Hepatic stellate cell (primary cell): ENCODE measurements around the gene ZMAT1.
"Not testable (repeated sequence)": the region's sequence is repeated elsewhere in the genome, so short reads cannot be mapped to it uniquely, and the experiment has no call there.

Experiments
- DNase-seq: peaks from one replicate; pipeline ENCODE4 v3.0.0; 2011; ENCODE audit warnings: low spot score

Gene ZMAT1

GRCh38 chrX:101931488-101932248 lies at the start of gene ZMAT1:
Gene ZMAT1 (minus strand): TSS chrX:101932027. CDS start chrX:101932008, 19 bp downstream.
- peak; percentile 76 for DNase-seq

GRCh38 chrX:101977106-101977505 lies 45.3 kb upstream of the ZMAT1 start:
- DNase-seq = peak; percentile 5

- no peak for DNase-seq
Observed at GRCh38 chrX:101973066-101973465, 41.2 kb upstream of the ZMAT1 start.

DNA sequence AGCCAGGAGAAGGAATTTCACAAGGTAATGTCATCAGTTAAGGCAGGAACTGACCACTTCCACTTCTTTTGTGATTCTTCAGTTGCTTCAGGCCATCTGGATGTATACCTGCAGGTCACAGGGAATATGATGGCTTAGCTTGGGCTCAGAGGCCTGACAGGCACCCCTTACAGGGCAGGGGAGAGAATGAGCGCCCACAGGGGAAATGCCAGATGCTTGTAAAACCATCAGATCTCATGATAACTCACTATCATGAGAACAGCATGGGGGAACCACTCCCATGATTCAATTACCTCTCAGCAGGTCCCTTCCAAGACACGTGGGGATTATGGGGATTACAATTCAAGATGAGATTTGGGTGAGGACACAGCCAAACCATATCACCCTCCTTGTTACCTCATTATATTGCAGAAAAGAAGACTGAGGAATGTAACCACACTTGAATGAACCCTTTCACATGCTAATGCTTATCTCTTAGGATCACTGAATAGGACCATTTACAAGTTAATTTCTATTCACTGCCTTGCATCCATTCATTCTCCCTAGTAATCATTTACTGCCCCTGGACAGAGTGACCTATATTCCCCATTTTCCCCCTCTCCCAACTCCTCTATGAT lies 33.2 kb upstream of the ZMAT1 start:
- not testable (repeated sequence) for DNase-seq

DNA sequence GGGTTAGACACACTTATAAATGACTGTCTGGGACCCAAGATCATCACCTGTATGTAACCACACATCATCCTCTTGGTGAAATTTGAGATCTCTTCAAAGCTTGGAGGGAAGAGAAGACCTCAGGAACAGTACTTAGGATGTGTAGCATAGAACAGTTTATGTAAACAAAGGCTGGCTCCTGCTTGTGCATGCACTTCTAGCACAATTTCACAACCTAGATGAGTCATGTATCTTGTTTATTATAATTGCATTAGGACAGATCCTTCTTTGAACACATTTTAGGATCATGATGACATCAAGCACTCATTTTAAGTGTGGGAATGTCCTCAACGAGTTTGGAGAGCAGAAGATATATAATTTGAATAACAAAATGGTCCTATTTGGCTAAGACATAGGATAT lies 26.3 kb upstream of the ZMAT1 start:
- DNase-seq = no peak

DNA sequence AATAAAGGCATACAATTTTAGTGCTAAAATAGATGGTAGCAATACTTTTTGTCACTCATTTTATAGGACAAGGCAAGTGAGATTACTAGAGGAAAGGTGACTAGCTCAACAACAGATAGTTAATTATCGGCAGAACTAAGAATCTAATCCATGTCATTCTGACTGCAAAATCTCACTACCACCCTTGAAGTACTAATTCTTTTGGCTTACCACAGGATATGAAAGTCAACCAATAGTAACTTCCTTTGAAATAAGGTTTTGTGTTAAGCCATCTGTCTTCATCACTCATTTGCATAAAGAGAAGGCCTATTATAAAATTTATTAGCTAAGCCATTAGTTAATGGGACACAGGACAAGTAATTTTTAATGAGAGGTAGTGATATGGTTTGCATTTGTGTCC lies 25.3 kb upstream of the ZMAT1 start:
- no peak for DNase-seq

DNA sequence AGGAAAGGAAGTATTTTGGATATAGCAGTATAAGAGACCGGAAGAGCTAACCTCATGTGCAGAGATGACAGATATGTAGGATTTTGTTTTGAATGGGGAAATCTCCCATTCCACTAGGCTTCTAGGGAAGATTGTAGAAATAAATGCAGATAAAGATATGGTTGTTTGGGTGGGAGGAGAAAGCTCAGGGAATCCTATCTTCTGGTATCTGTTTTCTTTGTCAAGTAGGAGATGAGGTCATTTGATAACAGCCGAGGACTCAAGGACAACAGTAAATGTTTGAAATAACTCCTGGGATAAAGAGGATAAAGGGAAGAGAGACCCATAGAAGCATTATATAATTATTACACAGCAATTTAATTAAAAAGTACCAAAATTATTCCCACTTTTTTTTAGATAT lies 24.7 kb upstream of the ZMAT1 start:
- DNase-seq = no peak

DNA sequence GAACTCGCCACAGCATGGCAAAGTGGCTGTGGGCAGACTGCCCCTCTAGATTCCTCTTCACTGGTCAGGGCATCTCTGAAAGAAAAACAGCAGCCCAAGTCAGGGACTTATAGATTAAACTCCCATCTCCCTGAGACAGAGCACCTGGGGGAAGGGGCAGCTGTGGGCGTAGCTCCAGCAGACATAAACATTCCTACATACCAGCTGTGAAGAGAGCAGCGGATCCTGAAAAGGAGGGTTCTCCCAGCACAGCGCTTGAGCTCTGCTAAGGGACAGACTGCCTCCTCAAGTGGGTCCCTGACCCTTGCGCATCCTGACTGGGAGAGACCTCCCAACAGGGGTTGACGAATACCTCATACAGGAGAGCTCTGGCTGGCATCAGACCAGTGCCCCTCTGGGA lies 18.8 kb upstream of the ZMAT1 start:
- DNase-seq = no peak

DNA sequence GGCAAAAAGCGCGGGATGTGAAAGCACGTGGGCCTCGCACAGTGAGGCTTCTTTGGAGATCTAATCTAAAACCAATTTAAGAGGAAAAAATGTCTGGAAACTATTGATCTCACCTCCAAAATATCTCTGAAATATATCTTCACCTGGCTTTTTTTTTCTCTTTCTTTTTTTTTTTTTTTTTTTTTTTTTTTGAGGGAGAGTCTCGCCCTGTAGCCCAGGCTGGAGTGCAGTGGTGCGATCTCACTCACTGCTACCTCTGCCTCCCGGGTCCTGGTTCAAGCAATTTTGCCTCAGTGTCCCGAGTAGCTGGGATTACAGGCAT lies 383 bp upstream of the ZMAT1 start:
- DNase-seq = no peak

DNA sequence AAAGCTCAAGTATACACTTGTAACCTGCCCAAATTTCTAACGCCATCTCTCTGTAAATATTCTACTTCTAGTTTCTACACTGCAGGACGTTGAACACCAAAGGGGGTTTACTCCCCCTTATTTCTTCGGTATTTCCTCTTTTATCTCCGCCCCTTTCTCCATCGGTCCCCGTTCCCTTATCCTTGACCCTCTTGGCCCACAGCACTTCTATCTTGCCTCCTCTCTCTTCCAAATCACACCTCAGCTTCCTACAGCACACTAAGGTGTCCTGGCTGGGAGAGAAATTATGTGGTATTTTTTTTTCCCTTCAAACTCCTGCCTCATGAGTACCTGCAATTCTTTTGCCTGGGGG lies 715 bp downstream of the ZMAT1 start:
- no peak for DNase-seq

DNA sequence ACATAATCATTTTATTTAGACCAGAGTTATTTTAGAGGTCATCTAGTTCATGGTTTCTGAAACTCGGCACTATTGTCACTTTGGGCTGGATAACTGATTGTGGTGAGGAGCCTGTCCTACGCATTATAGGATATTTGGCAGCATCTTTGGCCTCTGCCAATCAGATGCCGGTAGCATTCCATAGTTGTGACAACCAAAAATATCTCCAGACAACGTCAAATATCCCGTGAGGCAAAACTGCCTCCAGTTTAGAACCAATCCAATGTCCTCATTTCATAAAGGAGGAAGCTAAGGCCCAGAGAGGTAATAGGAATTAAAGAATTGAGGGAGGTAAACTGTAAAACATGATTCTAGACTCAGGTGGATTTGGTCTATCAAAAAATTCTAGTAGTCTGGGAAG lies 6.1 kb downstream of the ZMAT1 start:
- DNase-seq = no peak

GRCh38 chrX:101918751-101919150 lies 13.1 kb downstream of the ZMAT1 start:
- no peak for DNase-seq

DNA sequence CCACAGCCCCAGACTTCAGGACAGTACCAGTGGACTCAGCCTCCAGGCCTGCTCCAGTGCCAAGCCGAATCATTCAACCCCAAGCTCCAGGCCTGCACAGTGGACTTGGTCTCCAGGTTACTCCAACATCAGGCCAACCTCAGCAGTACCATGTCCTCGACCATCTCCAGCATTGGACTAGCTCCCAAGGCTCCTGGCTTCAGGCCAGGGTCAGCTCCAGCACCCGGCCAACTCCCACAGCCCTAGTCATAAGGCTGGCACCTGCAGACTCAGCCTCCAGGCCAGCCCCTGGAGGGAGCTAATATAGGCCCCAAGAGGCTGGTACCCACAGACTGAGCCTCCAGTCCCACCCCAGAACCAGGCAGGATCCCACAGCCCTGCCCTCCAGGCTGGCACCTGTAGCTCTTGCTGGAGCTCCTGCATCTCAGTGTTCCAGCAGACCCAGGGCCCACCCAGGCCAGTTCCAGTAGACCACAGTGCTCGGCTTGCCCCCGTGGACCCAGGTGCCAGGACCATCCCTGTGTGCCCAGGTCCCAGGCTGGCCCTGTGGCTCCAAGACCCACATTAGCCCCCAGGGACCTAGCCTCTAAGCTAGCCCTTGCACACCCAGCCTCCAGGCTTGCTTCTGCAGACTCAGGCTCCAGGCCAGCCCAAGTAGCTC lies 25.6 kb downstream of the ZMAT1 start:
- DNase-seq = no peak

- no peak for DNase-seq
Observed at GRCh38 chrX:101904996-101905395, 26.8 kb downstream of the ZMAT1 start.
